DND-41 (cell line): ENCODE results near the gene PRRG1.

Experiments used
- ATAC-seq: fragments of 200-7000 bp; cut with Tn5 transposase; 3 replicates; pipeline ENCODE4 v1.9.1; 2021; ENCODE audit warnings: low read depth; ENCODE audit not compliant: insufficient read depth
- DNase-seq: peaks from one replicate; pipeline ENCODE4 v3.0.0-alpha.2; 2020
- H2AFZ ChIP-seq: 2 replicates; pipeline ENCODE4 v1.6.0; 2012; ENCODE audit warnings: low read depth, low read length
- H3K27ac ChIP-seq: 2 replicates; pipeline ENCODE4 v1.5.1; 2012; ENCODE audit warnings: low read length, inconsistent platforms
- H3K27me3 ChIP-seq: fragments of 200-600 bp; sonication (generic); 2 replicates; pipeline ENCODE4 v1.6.0; 2012; ENCODE audit warnings: low read length, mild to moderate bottlenecking, inconsistent platforms; ENCODE audit not compliant: insufficient read depth, poor library complexity
- H3K36me3 ChIP-seq: 2 replicates; pipeline ENCODE4 v1.5.1; 2012; ENCODE audit warnings: low read length, inconsistent platforms; ENCODE audit not compliant: insufficient read depth
- H3K4me1 ChIP-seq: 2 replicates; pipeline ENCODE4 v1.5.1; 2012; ENCODE audit warnings: mild to moderate bottlenecking, low read length; ENCODE audit not compliant: insufficient read depth
- H3K4me2 ChIP-seq: 2 replicates; pipeline ENCODE4 v1.6.0; 2012; ENCODE audit warnings: mild to moderate bottlenecking, moderate library complexity, low read length, inconsistent platforms; ENCODE audit not compliant: insufficient read depth
- H3K4me3 ChIP-seq, 2 experiments: fragments of 200-600 bp in 1 of 2; shearing (Covaris generic) in 1 of 2; 2 replicates each; pipeline ENCODE4 v1.5.1; 2012 to 2016; ENCODE audit warnings: inconsistent platforms in 2 of 2, low read length in 2 of 2, mild to moderate bottlenecking in 2 of 2, low read depth in 1 of 2, moderate library complexity in 1 of 2
- H3K79me2 ChIP-seq: 2 replicates; pipeline ENCODE4 v1.6.0; 2012; ENCODE audit warnings: low read length, inconsistent platforms; ENCODE audit not compliant: insufficient read depth
- H3K9ac ChIP-seq: 2 replicates; pipeline ENCODE4 v1.6.0; 2012; ENCODE audit warnings: low read depth, mild to moderate bottlenecking, inconsistent platforms, low read length, moderate library complexity
- H3K9me3 ChIP-seq: 2 replicates; pipeline ENCODE4 v1.5.1; 2012; ENCODE audit warnings: low read length, moderate library complexity, mild to moderate bottlenecking, inconsistent platforms; ENCODE audit not compliant: insufficient read depth, severe bottlenecking
- H4K20me1 ChIP-seq: 2 replicates; pipeline ENCODE4 v1.6.0; 2012; ENCODE audit warnings: low read length; ENCODE audit not compliant: insufficient read depth
- CTCF ChIP-seq: IDR thresholded peaks from 2 replicates; pipeline ENCODE4 v1.5.1; 2012; ENCODE audit warnings: borderline replicate concordance, low read length, moderate library complexity, mild to moderate bottlenecking; ENCODE audit not compliant: poor library complexity, severe bottlenecking; ENCODE audit errors: extremely low read depth
- EZH2 ChIP-seq: IDR thresholded peaks from 3 replicates; pipeline ENCODE4 v1.6.1; 2012; ENCODE audit warnings: borderline replicate concordance, low read depth, mild to moderate bottlenecking, moderate library complexity, low read length, inconsistent platforms; ENCODE audit not compliant: severe bottlenecking

Gene PRRG1

GRCh38 chrX:37348231-37348970, 763 bp upstream of the PRRG1 start:
- no peaks in the 10 kb centered on the region for H4K20me1 ChIP-seq
- H3K4me3 ChIP-seq: no peak overlapping the region
- H3K4me2 ChIP-seq: no peak overlapping the region
- H2AFZ ChIP-seq: no peak overlapping the region
- H3K27me3 ChIP-seq: no peaks in the 10 kb centered on the region
- no peak overlapping the region for H3K9ac ChIP-seq
- H3K79me2 ChIP-seq: no peaks in the 10 kb centered on the region
- H3K36me3 ChIP-seq: no peaks in the 10 kb centered on the region
- TF ChIP-seq CTCF (no peak), EZH2 (no peak)
- DNase-seq (no peak), ATAC-seq (no peak)
- H3K9me3 ChIP-seq: no peaks in the 10 kb centered on the region
- H3K4me1 ChIP-seq: no peaks in the 10 kb centered on the region
- no peak overlapping the region for H3K27ac ChIP-seq

GRCh38 chrX:37348971-37349220, 268 bp upstream of the PRRG1 start:
- Histone ChIP-seq H4K20me1 (no peaks in the 10 kb centered on the region), H3K36me3 (no peaks in the 10 kb centered on the region), H3K27me3 (no peaks in the 10 kb centered on the region), H3K27ac (no peak overlapping the region), H3K4me2 (no peak overlapping the region), H3K9ac (no peak overlapping the region), H3K79me2 (no peaks in the 10 kb centered on the region), H3K4me3 (no peak overlapping the region), H3K4me1 (no peaks in the 10 kb centered on the region), H2AFZ (no peak overlapping the region), H3K9me3 (no peaks in the 10 kb centered on the region)
- no peak for DNase-seq
- no peak for TF ChIP-seq EZH2
- TF ChIP-seq CTCF: no peak
- no peak for ATAC-seq

- DNase-seq (no peak), ATAC-seq (no peak)
- no peaks in the 10 kb centered on the region for H3K4me1 ChIP-seq
- no peak overlapping the region for H2AFZ ChIP-seq
- H3K9ac ChIP-seq: no peak overlapping the region
- no peak overlapping the region for H3K4me3 ChIP-seq
- no peak overlapping the region for H3K27ac ChIP-seq
- no peaks in the 10 kb centered on the region for H3K27me3 ChIP-seq
- no peaks in the 10 kb centered on the region for H4K20me1 ChIP-seq
- H3K79me2 ChIP-seq: no peaks in the 10 kb centered on the region
- no peak overlapping the region for H3K4me2 ChIP-seq
- no peaks in the 10 kb centered on the region for H3K9me3 ChIP-seq
- no peaks in the 10 kb centered on the region for H3K36me3 ChIP-seq
- TF ChIP-seq EZH2: no peak
- TF ChIP-seq CTCF: no peak
These were observed 836 bp downstream of the PRRG1 start for GRCh38 chrX:37350034-37350365.

GRCh38 chrX:37353646-37354045, 4.5 kb downstream of the PRRG1 start:
- Histone ChIP-seq H2AFZ (no peak overlapping the region), H4K20me1 (no peaks in the 10 kb centered on the region), H3K4me2 (no peak overlapping the region), H3K27me3 (no peaks in the 10 kb centered on the region), H3K36me3 (no peaks in the 10 kb centered on the region), H3K9ac (no peak overlapping the region), H3K27ac (no peak overlapping the region), H3K9me3 (no peaks in the 10 kb centered on the region), H3K4me1 (no peaks in the 10 kb centered on the region), H3K4me3 (no peak overlapping the region), H3K79me2 (no peaks in the 10 kb centered on the region)
- no peak for TF ChIP-seq CTCF
- TF ChIP-seq EZH2: no peak
- no peak for DNase-seq
- no peak for ATAC-seq
